AG08395 (cell line): ENCODE measurements around the gene CHST15.

Experiments
- DNase-seq: peaks from one replicate; pipeline ENCODE4 v3.0.0; 2012; ENCODE audit warnings: mixed read lengths, low spot score

The CHST15 gene

GRCh38 chr10:124011464-124011863 is 81.9 kb downstream of the CHST15 start:
- no peak for DNase-seq

GRCh38 chr10:124010563-124011131 is 82.8 kb downstream of the CHST15 start:
- DNase-seq, result no peak

DNA sequence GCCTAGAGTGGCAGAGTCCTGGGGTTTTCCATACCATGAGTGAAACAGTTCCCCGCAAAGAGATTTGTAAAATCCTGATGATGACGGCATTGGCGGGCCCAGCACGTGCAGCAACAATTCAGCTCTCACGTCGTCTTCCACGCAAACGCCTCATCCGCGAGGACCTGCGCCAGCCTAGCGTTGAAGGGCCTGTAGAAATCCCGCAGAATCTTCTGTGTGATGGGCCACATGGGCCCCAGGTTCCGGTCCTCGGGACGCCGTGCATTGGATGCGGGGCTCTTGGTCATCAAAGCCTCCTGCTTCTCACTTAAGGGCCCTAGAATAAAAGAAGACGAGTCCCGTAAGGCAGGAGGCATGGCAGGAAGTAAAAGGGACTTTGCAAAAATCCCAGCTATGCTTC is 83.4 kb downstream of the CHST15 start:
- DNase-seq, result no peak

DNA sequence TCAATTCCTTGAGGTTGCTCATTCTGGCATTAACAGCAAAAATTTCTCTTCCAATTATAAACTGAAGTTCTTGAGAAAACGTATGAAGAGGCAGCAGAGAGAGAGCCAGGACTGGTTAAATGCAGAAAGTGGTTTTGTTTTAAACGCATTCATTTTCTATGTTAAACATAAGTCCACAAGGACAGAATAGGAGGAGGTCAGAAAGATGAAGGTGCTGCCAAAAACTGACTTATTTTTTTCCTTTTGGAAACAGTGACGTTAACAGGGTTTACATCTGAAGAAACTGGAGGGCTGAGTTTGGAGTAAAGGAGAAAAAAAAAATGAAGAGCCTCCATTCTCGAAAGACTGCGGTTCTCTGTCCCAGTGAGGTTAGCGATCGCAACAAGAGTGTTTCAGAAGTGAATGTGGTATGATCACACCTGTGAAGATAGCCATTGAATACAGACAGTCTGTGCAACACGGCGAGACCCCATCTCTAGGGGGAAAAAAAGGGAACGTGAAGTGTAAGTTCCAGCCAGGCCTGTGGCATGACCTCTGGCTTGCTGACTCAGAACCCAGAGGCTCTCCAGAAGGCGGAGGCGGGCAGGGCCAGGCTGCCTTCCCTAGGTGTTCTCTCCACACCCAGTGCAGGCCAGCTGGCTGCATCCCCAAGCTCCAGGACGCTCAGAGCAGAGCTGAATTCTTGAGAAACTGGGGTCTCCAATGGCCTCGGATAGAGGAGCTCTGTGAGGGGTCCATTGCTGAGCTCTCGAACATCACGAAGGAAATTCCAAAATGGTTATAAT is 84.0 kb downstream of the CHST15 start:
- DNase-seq, result no peak

DNA sequence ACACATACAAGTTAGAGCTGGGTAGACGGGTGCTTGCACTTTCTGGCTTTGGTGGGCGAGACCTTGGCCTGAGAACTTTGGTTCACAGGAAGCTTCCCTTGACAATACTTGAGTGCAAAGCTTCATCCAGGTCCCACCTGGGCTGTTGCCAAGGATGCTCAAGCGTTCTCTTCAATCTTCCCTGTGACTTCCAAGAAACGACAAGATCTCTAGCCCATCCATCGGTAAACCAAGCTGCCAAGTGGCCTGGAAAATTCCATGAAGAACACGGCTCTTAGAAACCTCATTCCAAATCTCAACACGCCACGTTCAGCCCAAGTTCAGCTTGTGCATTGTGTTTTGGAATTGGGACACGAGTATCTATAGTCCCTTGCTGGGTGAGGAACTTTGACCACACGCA is 84.7 kb downstream of the CHST15 start:
- no peak for DNase-seq

DNA sequence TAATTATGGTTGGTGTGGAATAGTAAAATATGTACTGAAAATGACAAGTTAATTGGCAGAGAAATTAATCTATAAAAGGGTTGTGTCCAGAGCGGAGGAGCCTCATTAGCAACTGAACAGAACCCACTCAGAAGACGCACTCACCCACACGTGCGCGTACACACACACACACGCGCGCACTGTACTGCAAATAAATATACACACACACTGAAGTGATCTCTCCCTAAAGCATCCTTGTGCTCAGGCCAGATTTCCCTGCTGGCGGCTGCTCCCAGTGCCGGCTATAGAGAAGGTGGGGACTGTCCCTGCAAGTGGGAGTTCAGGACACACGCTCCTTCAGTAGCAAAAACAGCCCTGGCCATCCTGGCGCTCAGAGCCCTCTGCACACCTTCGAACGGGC is 85.2 kb downstream of the CHST15 start:
- DNase-seq, result no peak

DNA sequence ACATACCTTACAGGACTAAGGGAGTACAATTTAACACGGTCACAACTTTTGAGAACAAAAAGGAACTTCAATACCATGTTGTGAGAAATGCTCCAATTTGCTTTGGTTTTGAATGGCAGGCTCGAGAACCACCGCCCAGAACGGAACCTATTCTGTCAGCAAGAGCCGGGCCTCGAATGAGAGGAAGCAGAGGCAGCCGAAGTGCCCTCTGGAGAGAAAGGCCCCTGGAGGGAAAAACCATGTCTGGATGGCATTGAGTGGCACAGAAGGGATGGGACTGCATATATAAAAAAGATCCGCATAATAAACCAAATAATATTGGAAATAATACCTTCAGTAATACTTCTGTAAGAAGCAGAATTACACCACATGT is 85.6 kb downstream of the CHST15 start:
- no peak for DNase-seq

- no peak for DNase-seq
These were observed 86.2 kb downstream of the CHST15 start for GRCh38 chr10:124007102-124007772.

DNA sequence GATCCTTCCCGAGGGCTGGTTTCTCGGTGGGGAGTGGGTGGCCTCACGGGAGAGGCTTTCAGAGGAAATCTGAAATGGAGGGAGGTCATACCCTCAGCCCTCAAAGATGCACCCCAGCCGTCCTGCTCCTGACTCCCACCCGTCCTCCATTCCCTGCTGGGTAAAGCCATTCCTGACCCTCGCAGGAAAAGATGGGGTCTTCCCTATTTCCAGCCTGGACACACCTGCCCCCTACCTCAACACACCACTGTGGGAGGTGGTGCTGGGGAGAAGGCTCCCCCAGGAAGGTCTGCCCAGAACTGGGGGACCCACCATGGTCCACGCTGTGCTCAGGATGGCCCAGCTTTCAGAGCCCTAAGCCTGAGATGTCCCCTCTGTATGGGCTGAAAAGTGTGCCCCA is 86.9 kb downstream of the CHST15 start:
- no peak for DNase-seq

- DNase-seq, result no peak
These were observed 87.4 kb downstream of the CHST15 start for GRCh38 chr10:124005991-124006392.

GRCh38 chr10:124005091-124005490 is 88.3 kb downstream of the CHST15 start:
- no peak for DNase-seq

DNA sequence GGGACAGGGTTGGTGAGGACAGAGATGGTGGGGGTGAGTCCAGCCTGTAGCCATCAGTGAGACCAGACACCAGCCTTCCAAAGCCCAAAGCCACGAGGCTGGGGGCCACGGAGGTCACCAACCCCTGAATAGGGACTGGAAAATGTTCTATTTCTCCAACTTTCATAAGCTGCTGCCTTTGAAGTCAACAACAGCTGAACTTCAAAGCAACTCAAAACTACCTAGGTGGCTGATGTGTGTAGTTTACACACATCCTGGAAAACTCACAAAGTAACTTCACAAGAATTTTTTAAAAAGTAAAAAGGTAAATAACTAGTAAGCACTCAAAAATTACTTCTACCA is 88.8 kb downstream of the CHST15 start:
- DNase-seq, result no peak

- DNase-seq, result no peak
These were observed 89.3 kb downstream of the CHST15 start for GRCh38 chr10:124003871-124004662.

GRCh38 chr10:124003481-124003870 is 89.9 kb downstream of the CHST15 start:
- no peak for DNase-seq

DNA sequence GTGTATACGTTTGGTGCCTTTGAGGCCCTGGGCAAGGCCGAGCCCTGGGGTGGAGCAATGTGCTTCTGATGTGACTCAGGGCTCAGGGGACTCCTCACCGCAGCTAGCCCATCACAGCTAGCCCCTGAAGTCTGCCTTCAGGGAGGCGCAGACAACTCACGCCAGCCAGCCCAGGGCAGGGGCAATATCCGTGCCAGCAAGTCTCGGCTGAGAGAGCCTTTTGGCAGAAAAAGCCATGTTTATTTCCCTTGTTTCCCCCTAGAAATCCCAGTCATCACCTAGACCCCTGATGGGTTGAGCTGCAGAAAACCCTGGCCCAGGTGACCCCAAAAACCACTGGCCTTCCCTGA is 90.4 kb downstream of the CHST15 start:
- no peak for DNase-seq

DNA sequence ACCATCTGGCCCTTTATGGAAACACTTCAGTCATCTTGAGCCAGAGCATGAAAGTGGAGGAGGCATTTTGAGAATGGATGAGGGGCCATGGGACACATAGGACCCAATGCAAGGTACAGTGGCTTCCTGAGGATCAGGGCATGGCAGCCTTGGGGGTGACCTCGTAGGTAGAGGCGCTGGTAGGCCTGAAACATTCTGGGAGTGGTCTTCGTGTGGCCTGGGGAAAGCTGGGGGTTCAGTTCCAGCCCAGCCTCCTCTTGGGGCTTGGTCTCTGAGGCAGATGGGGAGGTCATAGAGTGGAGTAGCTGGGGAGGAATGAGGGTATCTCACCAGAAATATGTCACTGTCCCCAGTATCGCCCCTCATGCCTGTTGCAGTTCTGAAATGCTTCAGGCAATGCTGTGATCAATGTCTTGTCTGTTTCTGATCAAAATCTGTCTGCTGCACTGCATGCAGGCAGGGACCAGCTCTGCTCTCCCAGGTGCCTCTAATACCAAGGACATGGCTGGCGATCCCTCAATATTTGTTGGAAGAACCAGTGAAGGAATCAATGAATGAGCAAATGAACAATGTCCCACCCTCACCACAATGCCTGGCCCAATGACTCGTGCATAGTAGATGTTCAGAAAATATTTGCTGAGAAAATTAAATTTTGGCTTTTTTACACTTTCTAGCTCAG is 90.9 kb downstream of the CHST15 start:
- DNase-seq, result no peak

GRCh38 chr10:124001391-124002148 is 91.8 kb downstream of the CHST15 start:
- DNase-seq, result no peak

DNA sequence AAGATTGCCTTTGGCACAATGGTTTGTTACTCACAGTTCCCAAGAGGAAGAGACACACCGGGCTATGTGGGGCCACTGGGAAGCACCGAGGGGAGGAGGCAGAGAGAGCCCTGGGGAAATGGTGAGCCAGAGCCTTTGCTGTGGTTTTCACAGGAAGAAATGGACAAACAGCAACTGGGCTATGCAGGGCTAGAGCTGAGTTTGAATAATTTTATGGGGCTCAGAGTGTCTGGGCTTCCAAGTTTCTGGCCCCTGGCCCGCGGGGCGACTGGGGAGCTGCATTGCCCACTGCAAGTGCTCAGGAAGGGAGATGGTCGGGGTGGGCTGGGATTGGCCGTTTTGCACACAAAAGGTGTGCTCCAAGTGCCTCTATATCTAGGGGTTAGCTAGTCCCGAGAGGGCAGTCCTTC is 92.6 kb downstream of the CHST15 start:
- DNase-seq, result peak; percentile 69

DNA sequence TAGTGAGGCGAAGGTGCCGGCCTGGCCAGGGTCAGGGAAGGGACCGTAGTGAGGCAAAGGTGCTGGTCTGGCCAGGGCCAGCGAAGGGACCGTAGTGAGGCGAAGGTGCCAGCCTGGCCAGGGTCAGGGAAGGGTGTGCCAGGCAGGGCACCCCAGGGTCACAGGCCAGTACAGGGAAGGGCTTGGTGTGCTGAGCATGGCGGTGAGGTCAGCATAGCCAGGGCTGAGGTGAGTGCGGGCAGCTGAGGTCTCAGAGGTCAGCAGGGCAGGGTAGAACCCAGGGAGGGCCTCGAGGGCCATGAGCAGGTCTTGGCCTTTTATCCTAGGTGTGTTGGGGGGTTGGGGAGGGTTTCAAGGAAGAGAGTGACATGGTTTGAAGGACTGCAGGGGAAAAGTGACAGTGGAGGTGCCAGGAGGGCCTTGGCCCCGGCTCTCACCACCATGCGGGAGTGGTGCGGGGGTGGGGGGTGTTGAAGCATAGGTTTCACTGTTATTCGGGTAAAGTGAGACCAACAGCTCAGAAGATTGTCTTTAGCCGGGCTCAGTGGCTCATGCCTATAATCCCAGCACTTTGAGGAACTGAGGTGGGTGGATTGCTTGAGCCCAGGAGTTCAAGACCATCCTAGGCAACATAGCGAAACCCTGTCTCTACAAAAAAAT is 93.3 kb downstream of the CHST15 start:
- DNase-seq, result no peak

- DNase-seq, result no peak
These were observed 94.1 kb downstream of the CHST15 start for GRCh38 chr10:123999261-123999660.
